ENCODE data around the gene ZNF227.

DNA sequence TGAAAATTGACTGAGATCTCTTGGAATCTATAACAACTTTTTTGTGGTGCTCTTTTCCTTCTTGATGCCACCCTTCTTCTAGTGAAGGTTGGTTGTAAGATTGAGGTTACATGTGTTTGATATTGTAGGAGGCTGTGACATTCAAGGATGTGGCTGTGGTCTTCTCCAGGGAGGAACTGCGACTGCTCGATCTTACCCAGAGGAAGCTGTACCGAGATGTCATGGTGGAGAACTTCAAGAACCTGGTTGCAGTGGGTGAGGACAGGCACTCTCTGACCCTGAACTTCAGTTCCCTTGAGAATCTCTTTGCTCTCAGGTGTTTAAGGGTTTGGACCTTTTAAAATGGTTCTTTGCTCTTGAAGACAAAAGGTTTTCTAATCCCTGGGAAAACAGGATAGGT, 16.0 kb downstream of the ZNF227 start:
- TF ChIP-seq, protein P1, sequence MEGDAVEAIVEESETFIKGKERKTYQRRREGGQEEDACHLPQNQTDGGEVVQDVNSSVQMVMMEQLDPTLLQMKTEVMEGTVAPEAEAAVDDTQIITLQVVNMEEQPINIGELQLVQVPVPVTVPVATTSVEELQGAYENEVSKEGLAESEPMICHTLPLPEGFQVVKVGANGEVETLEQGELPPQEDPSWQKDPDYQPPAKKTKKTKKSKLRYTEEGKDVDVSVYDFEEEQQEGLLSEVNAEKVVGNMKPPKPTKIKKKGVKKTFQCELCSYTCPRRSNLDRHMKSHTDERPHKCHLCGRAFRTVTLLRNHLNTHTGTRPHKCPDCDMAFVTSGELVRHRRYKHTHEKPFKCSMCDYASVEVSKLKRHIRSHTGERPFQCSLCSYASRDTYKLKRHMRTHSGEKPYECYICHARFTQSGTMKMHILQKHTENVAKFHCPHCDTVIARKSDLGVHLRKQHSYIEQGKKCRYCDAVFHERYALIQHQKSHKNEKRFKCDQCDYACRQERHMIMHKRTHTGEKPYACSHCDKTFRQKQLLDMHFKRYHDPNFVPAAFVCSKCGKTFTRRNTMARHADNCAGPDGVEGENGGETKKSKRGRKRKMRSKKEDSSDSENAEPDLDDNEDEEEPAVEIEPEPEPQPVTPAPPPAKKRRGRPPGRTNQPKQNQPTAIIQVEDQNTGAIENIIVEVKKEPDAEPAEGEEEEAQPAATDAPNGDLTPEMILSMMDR (optimal IDR thresholded peaks at IDR 0.05 in 1 of 3, IDR thresholded peaks at IDR 0.05 in 1 of 3, conservative IDR thresholded peaks at IDR 0.05 in 1 of 3; ENCODE audit: extremely low read depth in 1 of 3, insufficient read depth in 2 of 3, low read length in 3 of 3) = no peak
- TF ChIP-seq EZH2 (IDR thresholded peaks at IDR 0.05; ENCODE audit: low read length) = no peak

Measured in keratinocyte (primary cell).